ENCODE data around the gene CALCOCO1. TPM values are rescaled to one million over a fixed set of nuclear protein-coding genes. Genes with fewer than 3 reads are reported as not detected.

Gene CALCOCO1
- total and polyA plus RNA-seq, 2 experiments from 2014 or later, result 155 to 243 TPM

DNA sequence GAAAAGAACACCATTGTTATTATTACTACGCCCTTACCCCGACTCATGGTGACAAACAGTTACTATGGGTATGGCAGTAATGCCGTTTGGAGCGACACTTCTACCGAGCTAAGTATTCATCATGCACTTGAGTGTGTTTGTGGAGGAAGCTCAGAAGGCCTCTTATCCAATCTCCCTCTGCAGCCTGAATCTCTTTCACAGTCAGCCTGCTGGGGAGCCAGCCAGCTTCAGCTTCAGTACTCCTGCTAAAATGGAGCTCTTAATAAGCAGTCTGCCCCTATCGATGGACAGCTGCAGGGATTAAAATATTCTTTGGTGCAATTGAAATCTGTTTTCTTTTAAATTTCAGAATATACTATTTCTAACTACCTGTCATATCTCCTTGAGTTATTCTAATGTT is 26.7 kb downstream of the CALCOCO1 start:
- DNase-seq, result peak; percentile 22
- Histone ChIP-seq H3K9me3 (ENCODE audit: low read depth) (no peaks in the 10 kb centered on the region), H3K9me2 (ENCODE audit: insufficient read depth) (no peaks in the 10 kb centered on the region), H3K36me3 (ENCODE audit: low read depth) (no peaks in the 10 kb centered on the region), H3F3A (ENCODE audit: insufficient read depth) (peaks cover 9% of the 10 kb centered on the region; the same call in 1 of the 2 replicates), H3K4me2 (ENCODE audit: unreplicated experiment) (no peak overlapping the region), H2AFZ (no peak overlapping the region), H4K20me1 (ENCODE audit: insufficient read depth) (no peaks in the 10 kb centered on the region), H3K79me2 (ENCODE audit: insufficient read depth) (no peaks in the 10 kb centered on the region), H3K27ac (no peak overlapping the region), H3K9ac (no peak overlapping the region), H3K4me1 (ENCODE audit: insufficient read depth) (peaks cover 12% of the 10 kb centered on the region), H3K27me3 (replicated peaks; ENCODE audit: insufficient read depth) (peaks cover 46% of the 10 kb centered on the region), H3K4me3 (no peak overlapping the region)
- no peak for TF ChIP-seq EZH2phosphoT487 (IDR thresholded peaks at IDR 0.05; ENCODE audit: insufficient read depth, low read depth)
- TF ChIP-seq EZH2 (IDR thresholded peaks at IDR 0.05; ENCODE audit: insufficient read depth, poor library complexity, severe bottlenecking), result no peak
- in situ Hi-C loops (cut with MboI), result loop anchor here (5.0 kb wide), 1 partner anchor 42 kb away; no protein-coding TSS in a partner anchor
- 32 to 34% methylated on average over 6 of the region's 6 CpGs for WGBS, 2 experiments (ENCODE audit: low coverage in 1 of 2, low lambda C conversion rate in 2 of 2, missing lambda C conversion rate in 2 of 2)

DNA sequence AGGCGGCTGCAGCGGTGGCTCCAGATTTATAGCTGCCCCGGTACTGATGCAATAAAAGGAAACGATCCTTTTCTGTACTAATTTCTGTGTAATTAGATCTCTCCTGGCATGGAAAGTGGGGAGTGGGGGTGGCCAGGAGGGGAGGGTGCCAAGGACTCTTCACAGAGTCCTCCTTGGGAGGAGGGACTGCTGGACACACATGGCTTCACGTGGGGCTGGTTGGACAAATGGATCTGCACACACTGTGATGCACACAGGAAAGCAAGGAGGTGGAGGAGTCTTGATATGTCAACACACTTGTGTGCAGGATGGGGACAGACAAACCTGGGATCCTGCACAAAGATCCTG is 27.6 kb downstream of the CALCOCO1 start:
- peaks cover 9% of the 10 kb centered on the region; the same call in 1 of the 2 replicates for H3F3A ChIP-seq (ENCODE audit: insufficient read depth)
- H3K9me3 ChIP-seq (ENCODE audit: low read depth), result no peaks in the 10 kb centered on the region
- H3K27ac ChIP-seq, result no peak overlapping the region
- H3K4me1 ChIP-seq (ENCODE audit: insufficient read depth), result peaks cover 12% of the 10 kb centered on the region
- no peaks in the 10 kb centered on the region for H3K79me2 ChIP-seq (ENCODE audit: insufficient read depth)
- no peak overlapping the region for H2AFZ ChIP-seq
- H3K4me3 ChIP-seq, result no peak overlapping the region
- H3K9ac ChIP-seq, result no peak overlapping the region
- 27 to 42% methylated on average over 5 of the region's 5 CpGs for WGBS, 2 experiments (ENCODE audit: low coverage in 1 of 2, low lambda C conversion rate in 2 of 2, missing lambda C conversion rate in 2 of 2)
- H4K20me1 ChIP-seq (ENCODE audit: insufficient read depth), result no peaks in the 10 kb centered on the region
- in situ Hi-C loops (cut with MboI), result loop anchor here (5.0 kb wide), 1 partner anchor 43 kb away; no protein-coding TSS in a partner anchor
- H3K9me2 ChIP-seq (ENCODE audit: insufficient read depth), result no peaks in the 10 kb centered on the region
- peaks cover 46% of the 10 kb centered on the region for H3K27me3 ChIP-seq (replicated peaks; ENCODE audit: insufficient read depth)
- H3K4me2 ChIP-seq (ENCODE audit: unreplicated experiment), result no peak overlapping the region
- no peak for DNase-seq
- H3K36me3 ChIP-seq (ENCODE audit: low read depth), result no peaks in the 10 kb centered on the region
- TF ChIP-seq EZH2 (IDR thresholded peaks at IDR 0.05; ENCODE audit: insufficient read depth, poor library complexity, severe bottlenecking) (no peak), EZH2phosphoT487 (IDR thresholded peaks at IDR 0.05; ENCODE audit: insufficient read depth, low read depth) (no peak)

DNA sequence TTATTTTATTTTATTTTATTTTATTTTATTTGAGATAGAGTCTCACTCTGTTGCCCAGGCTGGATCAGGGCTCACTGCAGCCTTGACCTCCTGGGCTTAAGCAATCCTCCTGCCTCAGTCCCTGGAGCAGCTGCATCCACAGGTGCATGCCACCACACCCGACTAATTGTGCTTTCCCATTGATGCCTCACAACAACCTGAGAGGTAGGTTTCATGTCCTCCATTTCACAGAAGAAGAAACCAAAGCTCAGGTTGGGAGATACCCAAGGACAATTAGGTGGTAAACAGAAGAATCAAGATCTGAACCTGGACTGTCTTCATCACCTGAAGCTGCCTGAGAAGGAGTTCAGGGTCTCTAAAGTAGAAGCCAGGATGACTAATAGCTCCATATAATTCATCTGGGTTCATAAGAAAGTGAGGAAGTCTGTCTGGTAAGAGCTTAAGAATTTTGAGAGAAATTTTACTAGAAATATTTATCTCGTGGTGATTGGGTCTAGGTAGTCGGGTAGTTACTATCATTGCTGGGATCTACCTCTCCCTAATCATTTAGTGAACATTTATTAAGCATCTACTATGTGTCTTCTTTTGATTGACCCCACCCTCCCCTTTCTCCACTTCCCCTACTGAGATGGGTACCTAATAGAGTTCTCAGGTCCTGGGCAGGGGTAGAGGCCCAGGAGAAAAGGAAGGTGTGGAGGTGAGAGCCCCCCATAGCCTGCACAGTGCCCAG is 28.1 kb downstream of the CALCOCO1 start:
- Histone ChIP-seq H3K4me2 (ENCODE audit: unreplicated experiment) (no peak overlapping the region), H3K9me3 (ENCODE audit: low read depth) (no peaks in the 10 kb centered on the region), H3K79me2 (ENCODE audit: insufficient read depth) (no peaks in the 10 kb centered on the region), H3F3A (ENCODE audit: insufficient read depth) (peaks cover 7% of the 10 kb centered on the region; the same call in 1 of the 2 replicates), H3K9me2 (ENCODE audit: insufficient read depth) (no peaks in the 10 kb centered on the region), H3K27ac (no peak overlapping the region), H3K4me1 (ENCODE audit: insufficient read depth) (peaks cover 11% of the 10 kb centered on the region), H4K20me1 (ENCODE audit: insufficient read depth) (no peaks in the 10 kb centered on the region), H3K27me3 (replicated peaks; ENCODE audit: insufficient read depth) (peaks cover 46% of the 10 kb centered on the region), H3K36me3 (ENCODE audit: low read depth) (no peaks in the 10 kb centered on the region), H3K4me3 (no peak overlapping the region), H3K9ac (no peak overlapping the region), H2AFZ (no peak overlapping the region)
- no peak for DNase-seq
- WGBS, 2 experiments (ENCODE audit: low coverage in 1 of 2, low lambda C conversion rate in 2 of 2, missing lambda C conversion rate in 2 of 2), result 27 to 32% methylated on average over 3 of the region's 3 CpGs
- in situ Hi-C loops (cut with MboI), result no loop called here
- no peak for TF ChIP-seq EZH2 (IDR thresholded peaks at IDR 0.05; ENCODE audit: insufficient read depth, poor library complexity, severe bottlenecking)
- TF ChIP-seq EZH2phosphoT487 (IDR thresholded peaks at IDR 0.05; ENCODE audit: insufficient read depth, low read depth), result no peak

DNA sequence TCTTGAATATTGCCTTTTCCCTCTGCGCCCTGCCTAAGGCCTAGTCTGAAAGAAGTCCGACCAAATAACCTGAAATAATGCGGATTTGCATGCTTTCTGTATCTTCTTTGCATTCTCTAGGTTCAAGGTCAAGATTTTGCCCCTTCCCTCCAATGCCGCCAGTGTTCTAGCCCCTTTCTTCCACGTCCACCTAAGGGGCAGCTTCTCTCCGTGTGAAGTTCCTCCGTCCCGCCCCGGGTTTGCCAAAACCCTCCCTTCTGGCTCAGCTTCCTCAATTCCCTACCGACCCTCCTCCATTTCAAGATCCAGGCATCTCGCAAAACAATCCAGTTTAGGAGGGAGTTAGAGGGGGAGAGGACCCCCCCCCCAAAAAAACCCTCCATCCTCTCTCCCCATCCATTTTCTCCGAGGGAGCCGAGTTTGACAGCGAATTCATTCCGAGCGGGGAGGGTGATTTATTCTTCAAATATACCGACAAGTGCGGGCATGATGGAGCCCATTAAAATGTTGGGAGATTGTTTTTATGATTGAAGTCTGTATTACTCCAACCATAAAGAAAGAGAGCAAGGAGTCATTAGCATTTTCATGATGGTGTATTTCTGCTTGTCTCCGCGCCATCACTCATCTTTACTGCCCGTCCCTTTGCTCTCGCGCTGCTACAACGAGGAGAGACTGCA is 30.5 kb downstream of the CALCOCO1 start:
- Histone ChIP-seq H4K20me1 (ENCODE audit: insufficient read depth) (no peaks in the 10 kb centered on the region), H3K9me2 (ENCODE audit: insufficient read depth) (no peaks in the 10 kb centered on the region), H3K27ac (no peak overlapping the region), H3K9ac (no peak overlapping the region), H3F3A (ENCODE audit: insufficient read depth) (no peaks in the 10 kb centered on the region; the same call in 1 of the 2 replicates), H3K79me2 (ENCODE audit: insufficient read depth) (no peaks in the 10 kb centered on the region), H3K36me3 (ENCODE audit: low read depth) (no peaks in the 10 kb centered on the region), H3K4me2 (ENCODE audit: unreplicated experiment) (peak overlapping the region; percentile 64), H3K4me3 (no peak overlapping the region), H3K27me3 (replicated peaks; ENCODE audit: insufficient read depth) (peaks cover 46% of the 10 kb centered on the region), H3K9me3 (ENCODE audit: low read depth) (no peaks in the 10 kb centered on the region), H2AFZ (no peak overlapping the region), H3K4me1 (ENCODE audit: insufficient read depth) (peaks cover 8% of the 10 kb centered on the region)
- DNase-seq, result no peak
- WGBS, 2 experiments (ENCODE audit: low coverage in 1 of 2, low lambda C conversion rate in 2 of 2, missing lambda C conversion rate in 2 of 2), result 59 to 60% methylated on average over 24 of the region's 24 CpGs
- TF ChIP-seq EZH2phosphoT487 (IDR thresholded peaks at IDR 0.05; ENCODE audit: insufficient read depth, low read depth) (no peak), EZH2 (IDR thresholded peaks at IDR 0.05; ENCODE audit: insufficient read depth, poor library complexity, severe bottlenecking) (no peak)
- in situ Hi-C loops (cut with MboI), result no loop called here
